ENCODE data around the gene CLRN2. TPM values are rescaled to one million over a fixed set of nuclear protein-coding genes. Genes with fewer than 3 reads are reported as not detected.
A peak's percentile ranks its signal among the peaks of the same experiment; 100 is the strongest.

The CLRN2 gene
- total and polyA plus RNA-seq, 9 of the 15 experiments (the other 6 are each of a cell fraction or from before 2014, with no cell fraction given): not detected

DNA sequence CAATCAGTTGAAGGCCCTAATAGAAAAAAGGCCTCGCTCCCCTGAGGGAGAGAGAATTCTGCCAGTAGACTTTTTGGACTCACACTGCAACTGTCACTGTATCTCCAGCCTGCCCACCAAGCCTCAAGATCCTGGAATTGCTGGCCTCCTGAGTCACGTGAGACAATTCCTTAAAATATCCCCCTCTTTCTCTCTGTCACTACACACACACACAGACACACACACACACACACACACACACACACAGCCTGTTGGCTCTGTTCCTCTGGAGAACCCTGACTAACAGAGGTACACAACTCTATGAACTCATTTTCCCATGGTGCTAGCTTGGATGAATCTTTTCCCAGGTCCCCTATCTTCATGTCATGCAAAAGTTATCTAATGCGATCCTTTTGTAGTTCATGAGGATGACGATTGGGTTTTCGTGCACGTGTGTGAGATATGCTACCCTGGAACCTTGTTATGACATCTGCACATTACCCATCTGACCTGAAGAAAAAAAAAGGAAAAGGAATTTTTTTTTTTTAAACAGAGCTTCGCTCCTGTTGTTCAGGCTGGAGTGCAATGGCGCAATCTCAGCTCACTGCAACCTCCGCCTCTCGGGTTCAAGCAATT lies 13.7 kb downstream of the CLRN2 start (continued):
- TF ChIP-seq BHLHE40 (IDR thresholded peaks at IDR 0.05; ENCODE audit: low read length): no peak
- no peak for TF ChIP-seq PHF21A (IDR thresholded peaks at IDR 0.05; ENCODE audit: borderline replicate concordance, low read depth)
- TF ChIP-seq COPS2 (conservative IDR thresholded peaks at IDR 0.05): no peak
- no peak for TF ChIP-seq SLC30A9 (CRISPR knock-in tag; IDR thresholded peaks at IDR 0.05)
- no peak for TF ChIP-seq CHAMP1 (IDR thresholded peaks at IDR 0.05)

DNA sequence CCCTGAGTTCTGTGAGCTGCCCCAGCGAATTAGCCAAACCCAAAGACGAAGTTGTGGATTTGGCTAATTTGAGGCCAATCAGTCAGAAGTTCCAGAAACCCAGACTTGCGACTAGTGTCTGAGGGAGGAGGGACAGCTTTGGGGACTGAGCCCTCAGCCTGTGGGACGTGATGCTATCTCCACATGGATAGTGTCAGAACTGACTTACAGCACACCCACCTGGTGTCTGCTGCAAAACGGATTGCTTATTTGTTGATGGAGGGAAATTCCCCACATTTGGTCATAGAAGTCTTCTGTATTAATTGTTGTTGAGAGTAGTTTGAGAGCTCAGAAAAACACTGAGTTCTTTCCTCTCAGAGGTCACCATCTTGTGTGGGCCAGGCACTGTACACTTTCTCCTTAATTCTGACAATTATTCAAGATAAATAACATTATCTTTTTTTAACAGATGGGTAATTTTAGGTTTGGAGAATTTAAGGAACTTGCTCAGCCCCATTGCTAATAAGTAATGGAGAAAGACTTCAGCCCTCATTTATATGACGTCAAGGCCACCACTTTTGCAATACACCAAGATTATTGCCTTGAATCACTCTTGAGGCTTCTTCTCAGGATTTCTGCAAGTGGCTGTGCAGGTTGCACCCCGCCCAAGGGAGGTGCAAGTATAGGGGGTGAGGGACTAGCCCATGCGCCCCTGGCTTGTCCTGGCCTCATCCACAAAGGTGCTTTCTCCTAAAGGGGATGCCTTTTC lies 16.7 kb downstream of the CLRN2 start:
- H3K27me3 ChIP-seq (ENCODE audit: control insufficient read depth in 2 of 2, insufficient read depth in 2 of 2, low read length in 2 of 2): peaks cover 10 to 19% of the 10 kb centered on the region in 2 experiments
- no peak overlapping the region for H3K9ac ChIP-seq (ENCODE audit: insufficient read depth in 1 of 2, low read depth in 2 of 2, low read length in 2 of 2)
- WGBS (ENCODE audit: insufficient coverage, low coverage, missing lambda C conversion rate): 3% methylated on average over 8 of the region's 8 CpGs
- H3K4me3 ChIP-seq: no peak overlapping the region
- in situ Hi-C loops (cut with MboI) (loop anchor here (25.0 kb wide), 1 partner anchor 1056 kb away; no protein-coding TSS in a partner anchor), intact Hi-C loops (cut with micrococcal nuclease) (no loop called here)
- H3K4me1 ChIP-seq (replicated peaks in 1 of 2; ENCODE audit: control insufficient read depth in 2 of 2, insufficient read depth in 2 of 2, low read length in 2 of 2): peaks cover 0 to 2% of the 10 kb centered on the region in 2 experiments; a peak in 1 of 5 replicates
- FAIRE-seq: no peak
- no peaks in the 10 kb centered on the region for H3K9me3 ChIP-seq (replicated peaks; ENCODE audit: control insufficient read depth, insufficient read depth, low read depth, low read length)
- H3K4me2 ChIP-seq (ENCODE audit: insufficient read depth, low read length): no peak overlapping the region
- ATAC-seq: peak; percentile 45; the same call in 2 of the 3 replicates
- no peak overlapping the region for H3K27ac ChIP-seq (ENCODE audit: extremely low read depth, low read depth, low read length)
- no peaks in the 10 kb centered on the region for H4K20me1 ChIP-seq (replicated peaks; ENCODE audit: control insufficient read depth, insufficient read depth, low read length)
- no peak for DNase-seq (ENCODE audit: extremely low read depth in 1 of 4, low spot score in 3 of 4)
- no peaks in the 10 kb centered on the region for H3K36me3 ChIP-seq (ENCODE audit: control insufficient read depth, insufficient read depth, low read length)
- ChIA-PET POLR2A (no interaction called here), CTCF (ENCODE audit: low intra/inter-chr PET ratio) (no interaction called here)
- H3K9me1 ChIP-seq (ENCODE audit: control insufficient read depth, insufficient read depth, low read length): no peaks in the 10 kb centered on the region
- no peak overlapping the region for H2AFZ ChIP-seq (ENCODE audit: low read depth, low read length)
- H3K79me2 ChIP-seq (ENCODE audit: control insufficient read depth, insufficient read depth, low read length): no peaks in the 10 kb centered on the region
- no TSS peak for BruUV-seq (replicated peaks)
- TF ChIP-seq KLF6 (CRISPR knock-in tag; IDR thresholded peaks at IDR 0.05; ENCODE audit: borderline replicate concordance): no peak
- TF ChIP-seq ATF7 (IDR thresholded peaks at IDR 0.05): no peak
- TF ChIP-seq XRCC5 (IDR thresholded peaks at IDR 0.05; ENCODE audit: low read depth, low read length): no peak
- no peak for TF ChIP-seq SMAD1 (IDR thresholded peaks at IDR 0.05; ENCODE audit: low read depth, low read length, partially characterized antibody)
- TF ChIP-seq, protein P1, sequence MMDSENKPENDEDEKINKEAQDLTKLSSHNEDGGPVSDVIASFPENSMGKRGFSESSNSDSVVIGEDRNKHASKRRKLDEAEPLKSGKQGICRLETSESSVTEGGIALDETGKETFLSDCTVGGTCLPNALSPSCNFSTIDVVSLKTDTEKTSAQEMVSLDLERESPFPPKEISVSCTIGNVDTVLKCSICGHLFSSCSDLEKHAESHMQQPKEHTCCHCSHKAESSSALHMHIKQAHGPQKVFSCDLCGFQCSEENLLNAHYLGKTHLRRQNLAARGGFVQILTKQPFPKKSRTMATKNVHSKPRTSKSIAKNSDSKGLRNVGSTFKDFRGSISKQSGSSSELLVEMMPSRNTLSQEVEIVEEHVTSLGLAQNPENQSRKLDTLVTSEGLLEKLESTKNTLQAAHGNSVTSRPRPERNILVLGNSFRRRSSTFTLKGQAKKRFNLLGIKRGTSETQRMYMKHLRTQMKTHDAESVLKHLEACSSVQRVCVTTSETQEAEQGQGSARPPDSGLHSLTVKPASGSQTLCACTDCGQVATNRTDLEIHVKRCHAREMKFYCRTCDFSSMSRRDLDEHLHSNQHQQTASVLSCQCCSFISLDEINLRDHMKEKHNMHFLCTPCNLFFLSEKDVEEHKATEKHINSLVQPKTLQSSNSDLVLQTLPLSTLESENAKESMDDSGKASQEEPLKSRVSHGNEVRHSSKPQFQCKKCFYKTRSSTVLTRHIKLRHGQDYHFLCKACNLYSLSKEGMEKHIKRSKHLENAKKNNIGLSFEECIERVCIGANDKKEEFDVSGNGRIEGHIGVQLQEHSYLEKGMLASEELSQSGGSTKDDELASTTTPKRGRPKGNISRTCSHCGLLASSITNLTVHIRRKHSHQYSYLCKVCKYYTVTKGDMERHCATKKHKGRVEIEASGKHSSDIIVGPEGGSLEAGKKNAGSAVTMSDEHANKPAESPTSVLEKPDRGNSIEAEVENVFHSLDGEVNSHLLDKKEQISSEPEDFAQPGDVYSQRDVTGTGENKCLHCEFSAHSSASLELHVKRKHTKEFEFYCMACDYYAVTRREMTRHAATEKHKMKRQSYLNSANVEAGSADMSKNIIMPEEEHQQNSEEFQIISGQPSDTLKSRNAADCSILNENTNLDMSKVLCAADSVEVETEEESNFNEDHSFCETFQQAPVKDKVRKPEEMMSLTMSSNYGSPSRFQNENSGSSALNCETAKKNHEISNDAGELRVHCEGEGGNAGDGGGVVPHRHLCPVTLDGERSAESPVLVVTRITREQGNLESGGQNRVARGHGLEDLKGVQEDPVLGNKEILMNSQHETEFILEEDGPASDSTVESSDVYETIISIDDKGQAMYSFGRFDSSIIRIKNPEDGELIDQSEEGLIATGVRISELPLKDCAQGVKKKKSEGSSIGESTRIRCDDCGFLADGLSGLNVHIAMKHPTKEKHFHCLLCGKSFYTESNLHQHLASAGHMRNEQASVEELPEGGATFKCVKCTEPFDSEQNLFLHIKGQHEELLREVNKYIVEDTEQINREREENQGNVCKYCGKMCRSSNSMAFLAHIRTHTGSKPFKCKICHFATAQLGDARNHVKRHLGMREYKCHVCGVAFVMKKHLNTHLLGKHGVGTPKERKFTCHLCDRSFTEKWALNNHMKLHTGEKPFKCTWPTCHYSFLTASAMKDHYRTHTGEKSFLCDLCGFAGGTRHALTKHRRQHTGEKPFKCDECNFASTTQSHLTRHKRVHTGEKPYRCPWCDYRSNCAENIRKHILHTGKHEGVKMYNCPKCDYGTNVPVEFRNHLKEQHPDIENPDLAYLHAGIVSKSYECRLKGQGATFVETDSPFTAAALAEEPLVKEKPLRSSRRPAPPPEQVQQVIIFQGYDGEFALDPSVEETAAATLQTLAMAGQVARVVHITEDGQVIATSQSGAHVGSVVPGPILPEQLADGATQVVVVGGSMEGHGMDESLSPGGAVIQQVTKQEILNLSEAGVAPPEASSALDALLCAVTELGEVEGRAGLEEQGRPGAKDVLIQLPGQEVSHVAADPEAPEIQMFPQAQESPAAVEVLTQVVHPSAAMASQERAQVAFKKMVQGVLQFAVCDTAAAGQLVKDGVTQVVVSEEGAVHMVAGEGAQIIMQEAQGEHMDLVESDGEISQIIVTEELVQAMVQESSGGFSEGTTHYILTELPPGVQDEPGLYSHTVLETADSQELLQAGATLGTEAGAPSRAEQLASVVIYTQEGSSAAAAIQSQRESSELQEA (IDR thresholded peaks at IDR 0.05; ENCODE audit: low read depth): no peak

Data from K562 (cell line).